GM18508 (cell line): Measurements from ENCODE around the gene ATP5F1A.

Experiments
- ATAC-seq: cut with Tn5 transposase; IDR thresholded peaks from one replicate; pipeline ENCODE4 v1.9.1; 2021; ENCODE audit warnings: moderate number of reproducible peaks; ENCODE audit not compliant: insufficient read depth, unreplicated experiment

Gene ATP5F1A

GRCh38 chr18:46079336-46079735, 18.8 kb downstream of the ATP5F1A start:
- no peak for ATAC-seq

- ATAC-seq: no peak
Observed at GRCh38 chr18:46073474-46074331, 24.4 kb downstream of the ATP5F1A start.

- no peak for ATAC-seq
Observed at GRCh38 chr18:46072959-46073358, 25.1 kb downstream of the ATP5F1A start.

- no peak for ATAC-seq
Observed at GRCh38 chr18:46072376-46072867, 25.7 kb downstream of the ATP5F1A start.

GRCh38 chr18:46071653-46072375, 26.3 kb downstream of the ATP5F1A start, which contains the start of gene PSTPIP2:
Gene PSTPIP2 (minus strand): TSS chr18:46072260. CDS start chr18:46072188, 72 bp downstream.
- ATAC-seq: no peak

- no peak for ATAC-seq
Observed at GRCh38 chr18:46070815-46071652, 27.1 kb downstream of the ATP5F1A start.

- no peak for ATAC-seq
Observed at GRCh38 chr18:46070232-46070631, 27.9 kb downstream of the ATP5F1A start.

GRCh38 chr18:46069524-46069923, 28.6 kb downstream of the ATP5F1A start:
- no peak for ATAC-seq

GRCh38 chr18:46068763-46069162, 29.3 kb downstream of the ATP5F1A start:
- ATAC-seq: no peak

- ATAC-seq: no peak
Observed at GRCh38 chr18:46067438-46068007, 30.6 kb downstream of the ATP5F1A start.

GRCh38 chr18:46062781-46063180, 35.3 kb downstream of the ATP5F1A start:
- ATAC-seq: no peak

- ATAC-seq: no peak
Observed at GRCh38 chr18:46061796-46062195, 36.3 kb downstream of the ATP5F1A start.

GRCh38 chr18:46061387-46061786, 36.7 kb downstream of the ATP5F1A start:
- ATAC-seq: no peak

- ATAC-seq: no peak
Observed at GRCh38 chr18:46060359-46060841, 37.7 kb downstream of the ATP5F1A start.

GRCh38 chr18:46055838-46056230, 42.3 kb downstream of the ATP5F1A start:
- no peak for ATAC-seq

GRCh38 chr18:46054956-46055837, 42.9 kb downstream of the ATP5F1A start:
- ATAC-seq: no peak

- ATAC-seq: no peak
Observed at GRCh38 chr18:46053368-46054095, 44.6 kb downstream of the ATP5F1A start.

GRCh38 chr18:46051731-46052461, 46.2 kb downstream of the ATP5F1A start:
- ATAC-seq: no peak
